Measurements from ENCODE around the gene NAV2. TPM values are rescaled to one million over a fixed set of nuclear protein-coding genes. Genes with fewer than 3 reads are reported as not detected.

The NAV2 gene
- total RNA-seq, 1 experiment from 2014 or later = 46.3 TPM

- H3K4ac ChIP-seq (ENCODE audit: low read depth, low read length) = no peak overlapping the region
- no peak overlapping the region for H3K56ac ChIP-seq (ENCODE audit: insufficient read length, low read depth, low read length)
- no peaks in the 10 kb centered on the region for H4K20me1 ChIP-seq (ENCODE audit: control insufficient read depth, insufficient read depth, insufficient read length)
- no CpG with 5 or more reads among the region's 5 CpGs for WGBS (ENCODE audit: extremely low coverage, insufficient read length, low lambda C conversion rate)
- H3K18ac ChIP-seq (ENCODE audit: insufficient read length, low read depth, low read length) = no peak overlapping the region
- no peak overlapping the region for H2BK5ac ChIP-seq (ENCODE audit: insufficient read length, low read length)
- no peaks in the 10 kb centered on the region for H3K79me1 ChIP-seq (ENCODE audit: insufficient read depth, low read depth, low read length, poor library complexity, severe bottlenecking)
- H3K79me2 ChIP-seq (ENCODE audit: insufficient read depth, low read length) = no peaks in the 10 kb centered on the region
- no peak overlapping the region for H2AFZ ChIP-seq (ENCODE audit: low read length)
- Mint-ChIP-seq H3K27ac (peak overlapping the region in 2 of 3 experiments; percentile 17 to 50; a peak in 3 of 7 replicates), H3K4me1 (peaks cover 9 to 13% of the 10 kb centered on the region in 2 experiments; a peak in 3 of 4 replicates), H3K27me3 (ENCODE audit: low read depth) (no peaks in the 10 kb centered on the region), H3K4me3 (no peak overlapping the region), H3K36me3 (ENCODE audit: insufficient read depth in 1 of 3, low read depth in 3 of 3) (peaks cover 58 to 88% (median 87%) of the 10 kb centered on the region in 3 experiments; a peak in 6 of 7 replicates), H3K9me3 (no peaks in the 10 kb centered on the region; a peak in 2 of 5 replicates)
- H3K27ac ChIP-seq (ENCODE audit: insufficient read length, low read depth, low read length) = no peak overlapping the region
- no peak overlapping the region for H3K23ac ChIP-seq (ENCODE audit: insufficient read length, low read depth, low read length)
- no peak overlapping the region for H3T11ph ChIP-seq (ENCODE audit: low read length)
- H4K91ac ChIP-seq (ENCODE audit: insufficient read length, low read depth, low read length) = no peak overlapping the region
- no peaks in the 10 kb centered on the region for H3K4me1 ChIP-seq (ENCODE audit: insufficient read depth, low read length)
- H2BK120ac ChIP-seq (ENCODE audit: low read depth, low read length, poor library complexity, severe bottlenecking) = no peak overlapping the region
- no peak overlapping the region for H4K8ac ChIP-seq (replicated peaks; ENCODE audit: insufficient read length, low read depth, low read length)
- no peak overlapping the region for H4K5ac ChIP-seq (ENCODE audit: insufficient read length, low read depth, low read length)
- H3K9me3 ChIP-seq (ENCODE audit: control insufficient read depth, low read depth, low read length) = no peaks in the 10 kb centered on the region
- H2BK12ac ChIP-seq (ENCODE audit: insufficient read length, low read depth, low read length) = no peak overlapping the region
- no peak overlapping the region for H2AK5ac ChIP-seq (ENCODE audit: insufficient read length, low read length)
- H3K4me2 ChIP-seq (ENCODE audit: insufficient read depth, insufficient read length, low read length) = no peak overlapping the region
- H3K9ac ChIP-seq (ENCODE audit: extremely low read depth, insufficient read length, low read length) = no peak overlapping the region
- H3K23me2 ChIP-seq (ENCODE audit: insufficient read length, low read depth, low read length, poor library complexity, severe bottlenecking) = no peaks in the 10 kb centered on the region
- H2BK20ac ChIP-seq (ENCODE audit: low read depth, low read length, poor library complexity, severe bottlenecking) = no peak overlapping the region
- no peak overlapping the region for H2BK15ac ChIP-seq (ENCODE audit: low read depth, low read length)
- DNase-seq = no peak
- no peak for TF ChIP-seq CTCF (conservative IDR thresholded peaks at IDR 0.05)
- H3K27me3 ChIP-seq (ENCODE audit: insufficient read depth, low read length) = no peaks in the 10 kb centered on the region
- no peak overlapping the region for H3K14ac ChIP-seq (ENCODE audit: insufficient read depth, low read length)
These were observed 377.4 kb downstream of the NAV2 start for GRCh38 chr11:20089796-20090653.
